HepG2 (cell line): ENCODE results near the gene ERCC2. TPM values are rescaled to one million over a fixed set of nuclear protein-coding genes. Genes with fewer than 3 reads are reported as not detected.

Experiments used
- ATAC-seq: fragments of 200-7000 bp; cut with Tn5 transposase; 3 replicates; pipeline ENCODE4 v1.9.1; 2020; ENCODE audit warnings: mild to moderate bottlenecking, moderate library complexity
- BruUV-seq: library from RNA; stranded (reverse); fragments of 400-500 nt; replicated peaks from 2 replicates; lab custom pipeline; 2021; lab: Mats Ljungman, UMichigan
- CTCF ChIA-PET: fragments of 300-600 bp; formaldehyde crosslinking; extraction: SDS; loops from one replicate; lab custom pipeline; 2021; ENCODE audit warnings: low total read pairs, inconsistent platforms, low intra/inter-chr PET ratio; lab: Yijun Ruan, JAX
- POLR2A ChIA-PET: fragments of 350-600 bp; sonication (Branson Sonifier 250); formaldehyde crosslinking; loops from one replicate; lab custom pipeline; 2020; ENCODE audit warnings: antibody characterized with exemption, inconsistent platforms; lab: Yijun Ruan, JAX
- DNase-seq: peaks from one replicate; pipeline ENCODE4 v3.0.0-alpha.2; 2015; ENCODE audit warnings: low spot score
- FAIRE-seq: peaks from 3 replicates; lab custom pipeline; 2011; peaks lifted over from hg19 to GRCh38; lab: Jason Lieb, UNC
- H2AFZ ChIP-seq: one replicate; pipeline ENCODE4 v1.6.1; 2011; ENCODE audit warnings: low read length, inconsistent platforms
- H3K27ac ChIP-seq: fragments of 300-600 bp; 3 replicates; pipeline ENCODE4 v1.8.0; 2011; ENCODE audit warnings: mixed run types, mild to moderate bottlenecking, mixed read lengths, low read length, inconsistent platforms; ENCODE audit not compliant: insufficient read depth; ENCODE audit errors: extremely low read length
- H3K27me3 ChIP-seq, 2 experiments: fragments of 200-600 bp in 1 of 2; 2 replicates in 1 of 2; 3 replicates in 1 of 2; pipeline versions ENCODE4 v1.6.0 to v1.8.0; 2011; ENCODE audit warnings: low read length in 2 of 2, mild to moderate bottlenecking in 2 of 2, moderate library complexity in 2 of 2, inconsistent platforms in 1 of 2; ENCODE audit not compliant: insufficient read depth in 2 of 2, control insufficient read depth in 1 of 2
- H3K36me3 ChIP-seq, 2 experiments: fragments of 200-600 bp in 1 of 2; replicated peaks in 1 of 2; 2 replicates in 1 of 2; 3 replicates in 1 of 2; pipeline versions ENCODE4 v1.5.1 to v1.8.0; 2011; ENCODE audit warnings: low read length in 2 of 2, inconsistent platforms in 1 of 2; ENCODE audit not compliant: insufficient read depth in 2 of 2, control insufficient read depth in 1 of 2
- H3K4me1 ChIP-seq: 2 replicates; pipeline ENCODE4 v1.5.1; 2012; ENCODE audit warnings: low read length, inconsistent platforms; ENCODE audit not compliant: insufficient read depth
- H3K4me2 ChIP-seq: 2 replicates; pipeline ENCODE4 v1.6.0; 2011; ENCODE audit warnings: low read depth, low read length, inconsistent platforms
- H3K4me3 ChIP-seq, 3 experiments: fragments of 200-600 bp in 1 of 3; sonication (generic), shearing (Covaris generic) in 1 of 3; replicated peaks in 1 of 3; 2 replicates each; pipeline ENCODE4 v1.5.1; 2011 to 2016; ENCODE audit warnings: low read length in 3 of 3, inconsistent platforms in 2 of 3, low read depth in 2 of 3, mild to moderate bottlenecking in 2 of 3, control low read depth in 1 of 3, mixed read lengths in 1 of 3; ENCODE audit not compliant: insufficient read depth in 1 of 3
- H3K79me2 ChIP-seq: one replicate; pipeline ENCODE4 v1.6.1; 2011; ENCODE audit warnings: low read length, inconsistent platforms; ENCODE audit not compliant: insufficient read depth
- H3K9ac ChIP-seq: 2 replicates; pipeline ENCODE4 v1.6.0; 2011; ENCODE audit warnings: mild to moderate bottlenecking, low read depth, low read length, inconsistent platforms; ENCODE audit not compliant: insufficient read depth
- H3K9me3 ChIP-seq: 2 replicates; pipeline ENCODE4 v1.5.1; 2012; ENCODE audit warnings: mild to moderate bottlenecking, low read length
- H4K20me1 ChIP-seq: 2 replicates; pipeline ENCODE4 v1.6.0; 2011; ENCODE audit warnings: inconsistent platforms, mild to moderate bottlenecking, low read length, moderate library complexity; ENCODE audit not compliant: insufficient read depth
- HNRNPLL ChIP-seq: fragments of 200-400 bp; formaldehyde crosslinking; IDR thresholded peaks from 2 replicates; pipeline ENCODE4 v1.6.1; 2017; ENCODE audit warnings: mild to moderate bottlenecking, low read depth, low read length; ENCODE audit not compliant: poor library complexity, severe bottlenecking
- KLF11 ChIP-seq: IDR thresholded peaks from 2 replicates; pipeline ENCODE4 v1.6.1; 2016; ENCODE audit warnings: missing compliant biosample characterization
- MYNN ChIP-seq: sonication (generic); formaldehyde crosslinking; IDR thresholded peaks from 2 replicates; pipeline ENCODE4 v1.4.0; 2020; ENCODE audit warnings: mild to moderate bottlenecking, low read depth, missing genetic modification reagents
- NFYB ChIP-seq: sonication (generic); formaldehyde crosslinking; IDR thresholded peaks from 2 replicates; pipeline ENCODE4 v1.4.0; 2020; ENCODE audit warnings: missing genetic modification reagents
- NFYC ChIP-seq: IDR thresholded peaks from 2 replicates; pipeline ENCODE4 v1.6.1; 2016; ENCODE audit warnings: missing genetic modification reagents, missing compliant biosample characterization
- POLR2AphosphoS2 ChIP-seq: IDR thresholded peaks from 2 replicates; pipeline ENCODE4 v1.6.1; 2011; ENCODE audit warnings: low read depth, low read length, improper control_type of control experiment
- SP2 ChIP-seq: sonication (generic); formaldehyde crosslinking; IDR thresholded peaks from 2 replicates; pipeline ENCODE4 v1.5.1; 2020; ENCODE audit warnings: mild to moderate bottlenecking, missing genetic modification reagents
- ZNF570 ChIP-seq: sonication (generic); formaldehyde crosslinking; IDR thresholded peaks from 2 replicates; pipeline ENCODE4 v1.4.0; 2020; ENCODE audit warnings: mild to moderate bottlenecking, missing genetic modification reagents, borderline replicate concordance
- ZNF652 ChIP-seq: IDR thresholded peaks from 2 replicates; pipeline ENCODE4 v1.6.1; 2016; ENCODE audit warnings: low read depth, borderline replicate concordance
- WGBS: methylation state at CpG from one replicate; pipeline ENCODE4 v1.1.6; 2017; ENCODE audit warnings: low lambda C conversion rate; 5-methylcytosine and 5-hydroxymethylcytosine counted together
- in situ Hi-C: cut with HindIII; loops from 2 replicates; pipeline ENCODE4 v1.10.0; 2017; ENCODE audit warnings: low pct_unique_long_range_greater_than_20kb; ENCODE audit not compliant: extremely low pct_ligation_motif_present
- intact Hi-C: fragments of 100-400 bp; cut with micrococcal nuclease; formaldehyde crosslinking; loops from one replicate; pipeline ENCODE4 v1.10.0; 2022; ENCODE audit not compliant: unreplicated experiment
- polyA plus RNA-seq, 8 experiments: library from polyadenylated mRNA; depleted of rRNA in 3 of 8; stranded (reverse) in 7 of 8; unstranded in 1 of 8; fragments of >200 nt; fragmentation: Illumina TruSeq in 4 of 8; extraction: Trizol in 4 of 8; gene quantifications; 2 replicates each; pipeline versions ENCODE4 v1.2.1 to v1.2.3, GENCODE V29; 2011 to 2016; ENCODE audit warnings: low read depth in 4 of 8, missing spikeins in 1 of 8, mixed read lengths in 1 of 8; ENCODE audit not compliant: insufficient read depth in 1 of 8
- total RNA-seq, 5 experiments: library from RNA; depleted of rRNA; stranded (reverse); fragments of >200 nt; fragmentation: Illumina TruSeq; extraction: Trizol; gene quantifications; 2 replicates each; pipeline ENCODE4 v1.2.3, GENCODE V29; 2016; ENCODE audit warnings: low read depth in 1 of 5
- TF ChIP-seq, protein P1 (sequence below): sonication (generic); formaldehyde crosslinking; IDR thresholded peaks from 2 replicates; pipeline ENCODE4 v1.4.0; 2020; ENCODE audit warnings: low read depth, mild to moderate bottlenecking, missing genetic modification reagents
- TF ChIP-seq, protein P2 (sequence below): IDR thresholded peaks from 2 replicates; pipeline ENCODE4 v1.6.1; 2016; ENCODE audit warnings: control low read depth

The ERCC2 gene
- total and polyA plus RNA-seq, 2 of the 13 experiments (the other 11 are each of a cell fraction or from before 2014, with no cell fraction given), result 25.4 to 49.2 TPM

DNA sequence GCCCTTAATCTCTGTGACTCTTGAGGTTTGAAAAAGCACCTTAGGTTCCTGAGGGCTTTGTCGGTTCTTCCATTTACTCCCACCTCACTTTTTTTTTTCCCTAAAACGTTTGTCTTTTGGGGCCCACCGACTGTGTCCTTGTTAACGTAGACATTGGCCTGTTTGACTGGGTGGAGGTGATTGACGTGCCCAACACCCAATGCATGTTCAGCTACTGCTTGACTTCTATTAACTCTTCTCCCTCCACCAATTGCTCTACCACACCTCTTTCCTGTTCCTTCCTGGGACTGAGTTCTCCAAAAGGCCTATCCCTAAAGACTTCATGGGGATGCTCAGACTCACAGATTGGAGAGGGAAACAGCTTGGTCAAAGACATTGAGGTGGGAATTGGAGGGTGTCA is 65.0 kb downstream of the ERCC2 start:
- in situ Hi-C loops, result no loop called here
- Histone ChIP-seq H3K27me3 (no peaks in the 10 kb centered on the region), H3K9me3 (no peaks in the 10 kb centered on the region), H3K4me2 (no peak overlapping the region), H2AFZ (no peak overlapping the region), H3K4me3 (no peak overlapping the region), H3K36me3 (peaks cover 0 to 1% of the 10 kb centered on the region in 2 experiments; a peak in 1 of 5 replicates), H4K20me1 (no peaks in the 10 kb centered on the region), H3K79me2 (no peaks in the 10 kb centered on the region), H3K27ac (no peak overlapping the region), H3K4me1 (peaks cover 21% of the 10 kb centered on the region), H3K9ac (no peak overlapping the region)
- CTCF ChIA-PET, result no interaction called here
- WGBS, result 9% methylated on average over 5 of the region's 5 CpGs
- no peak for FAIRE-seq
- TF ChIP-seq, protein P1, sequence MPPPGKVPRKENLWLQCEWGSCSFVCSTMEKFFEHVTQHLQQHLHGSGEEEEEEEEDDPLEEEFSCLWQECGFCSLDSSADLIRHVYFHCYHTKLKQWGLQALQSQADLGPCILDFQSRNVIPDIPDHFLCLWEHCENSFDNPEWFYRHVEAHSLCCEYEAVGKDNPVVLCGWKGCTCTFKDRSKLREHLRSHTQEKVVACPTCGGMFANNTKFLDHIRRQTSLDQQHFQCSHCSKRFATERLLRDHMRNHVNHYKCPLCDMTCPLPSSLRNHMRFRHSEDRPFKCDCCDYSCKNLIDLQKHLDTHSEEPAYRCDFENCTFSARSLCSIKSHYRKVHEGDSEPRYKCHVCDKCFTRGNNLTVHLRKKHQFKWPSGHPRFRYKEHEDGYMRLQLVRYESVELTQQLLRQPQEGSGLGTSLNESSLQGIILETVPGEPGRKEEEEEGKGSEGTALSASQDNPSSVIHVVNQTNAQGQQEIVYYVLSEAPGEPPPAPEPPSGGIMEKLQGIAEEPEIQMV (CRISPR knock-in tag), result no peak
- TF ChIP-seq MYNN (CRISPR knock-in tag) (no peak), ZNF652 (CRISPR knock-in tag) (peak; percentile 75), HNRNPLL (no peak), NFYB (CRISPR knock-in tag) (peak; percentile 65; the same call in 1 of the 2 replicates), POLR2AphosphoS2 (no peak), NFYC (CRISPR knock-in tag) (peak; percentile 72), KLF11 (CRISPR knock-in tag) (no peak), SP2 (CRISPR knock-in tag) (peak; percentile 73), ZNF570 (no peak)
- TF ChIP-seq, protein P2, sequence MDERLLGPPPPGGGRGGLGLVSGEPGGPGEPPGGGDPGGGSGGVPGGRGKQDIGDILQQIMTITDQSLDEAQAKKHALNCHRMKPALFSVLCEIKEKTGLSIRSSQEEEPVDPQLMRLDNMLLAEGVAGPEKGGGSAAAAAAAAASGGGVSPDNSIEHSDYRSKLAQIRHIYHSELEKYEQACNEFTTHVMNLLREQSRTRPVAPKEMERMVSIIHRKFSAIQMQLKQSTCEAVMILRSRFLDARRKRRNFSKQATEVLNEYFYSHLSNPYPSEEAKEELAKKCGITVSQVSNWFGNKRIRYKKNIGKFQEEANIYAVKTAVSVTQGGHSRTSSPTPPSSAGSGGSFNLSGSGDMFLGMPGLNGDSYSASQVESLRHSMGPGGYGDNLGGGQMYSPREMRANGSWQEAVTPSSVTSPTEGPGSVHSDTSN (CRISPR knock-in tag), result peak; percentile 84
- no TSS peak for BruUV-seq
- peak; percentile 22; the same call in 1 of the 3 replicates for ATAC-seq
- POLR2A ChIA-PET, result no interaction called here
- intact Hi-C loops, result no loop called here
- DNase-seq, result peak; percentile 20
